ENCODE data around the gene PCDHGA3. TPM values are rescaled to one million over a fixed set of nuclear protein-coding genes. Genes with fewer than 3 reads are reported as not detected.
"Not testable (repeated sequence)": the region's sequence is repeated elsewhere in the genome, so short reads cannot be mapped to it uniquely, and the experiment has no call there.

Gene PCDHGA3
- total RNA-seq, 1 experiment from 2014 or later: 1.3 TPM

- peak within 1 kb of the TSS; percentile 30; the same call in 1 of the 2 replicates for H3K4me3 Mint-ChIP-seq
- ChIA-PET CTCF (interaction anchor here (0.8 to 2.5 kb wide), 38 partner anchors 9 to 299 kb away, joined by 3 to 33 read pairs (median 6); partner anchors contain the start of genes PCDHB10, PCDHB14, PCDHB15 and PCDHB16), POLR2A (interaction anchor here (1.6 kb wide), 1 partner anchor 18 kb away, joined by 8 read pairs; the partner anchor contains the start of gene TAF7)
- peak; percentile 78 for ATAC-seq
- H3K27ac Mint-ChIP-seq: no peak within 1 kb of the TSS
- no peak for TF ChIP-seq FOXP4 (CRISPR knock-in tag; IDR thresholded peaks at IDR 0.05)
- peak; percentile 30; the same call in 1 of the 2 replicates for TF ChIP-seq CTCF (IDR thresholded peaks at IDR 0.05)
- H3K27me3 Mint-ChIP-seq (ENCODE audit: low read depth): no peaks in the 10 kb centered on the region; the same call in 1 of the 2 replicates
- H3K9me3 Mint-ChIP-seq: peaks cover 64% of the 10 kb centered on the region
- peak; percentile 60 for DNase-seq (ENCODE audit: low spot score)
- H3K4me1 Mint-ChIP-seq: peaks cover 1% of the 10 kb centered on the region; the same call in 1 of the 2 replicates
- H3K36me3 Mint-ChIP-seq: peaks cover 22% of the 10 kb centered on the region
Measured at GRCh38 chr5:141338538-141339306, 4.9 kb upstream of the PCDHGA3 start, which contains the start of gene PCDHGA2. Gene PCDHGA2, plus strand, starts transcription at chr5:141338760.

- H3K4me1 Mint-ChIP-seq; H3K27me3 Mint-ChIP-seq (ENCODE audit: low read depth); DNase-seq (ENCODE audit: low spot score); ATAC-seq; H3K27ac Mint-ChIP-seq; H3K4me3 Mint-ChIP-seq; POLR2A ChIA-PET: not testable (repeated sequence)
- peaks cover 67% of the 10 kb centered on the region for H3K9me3 Mint-ChIP-seq
- CTCF ChIA-PET: interaction anchor here (1.3 to 1.6 kb wide), 2 partner anchors 96 to 217 kb away, joined by 3 read pairs; partner anchors contain the start of gene PCDHB15
- H3K36me3 Mint-ChIP-seq: peaks cover 42% of the 10 kb centered on the region
Measured at GRCh38 chr5:141340781-141341354, 2.8 kb upstream of the PCDHGA3 start.

DNA sequence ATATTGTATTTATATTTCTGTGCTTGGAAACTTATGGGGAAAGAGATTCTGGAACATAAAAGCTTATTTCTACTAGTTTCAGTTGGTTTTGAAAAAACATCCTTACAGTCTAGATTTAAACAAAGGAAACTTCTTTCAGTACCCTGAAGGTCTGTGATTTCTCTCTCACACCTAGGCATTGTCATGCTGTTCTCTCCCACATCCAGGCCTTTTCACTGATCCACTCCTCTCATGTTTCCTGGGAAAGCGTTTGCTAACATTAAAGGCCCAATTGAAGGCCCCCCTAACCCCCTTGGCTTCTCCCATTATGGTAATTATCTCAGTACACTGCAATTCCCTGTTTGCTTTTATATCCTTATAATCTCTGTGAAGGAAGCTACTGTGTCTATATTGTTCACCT, 856 bp upstream of the PCDHGA3 start:
- no peaks in the 10 kb centered on the region for H3K27me3 Mint-ChIP-seq (ENCODE audit: low read depth)
- ChIA-PET POLR2A (no interaction called here), CTCF (interaction anchor here (1.0 to 4.0 kb wide), 13 partner anchors 9 to 224 kb away, joined by 3 to 22 read pairs (median 7); partner anchors contain the start of genes PCDHB14, PCDHB15, PCDHGA10 and PCDHGA11)
- no peak overlapping the region for H3K27ac Mint-ChIP-seq
- no peak for DNase-seq (ENCODE audit: low spot score)
- ATAC-seq: no peak
- TF ChIP-seq, protein P1, sequence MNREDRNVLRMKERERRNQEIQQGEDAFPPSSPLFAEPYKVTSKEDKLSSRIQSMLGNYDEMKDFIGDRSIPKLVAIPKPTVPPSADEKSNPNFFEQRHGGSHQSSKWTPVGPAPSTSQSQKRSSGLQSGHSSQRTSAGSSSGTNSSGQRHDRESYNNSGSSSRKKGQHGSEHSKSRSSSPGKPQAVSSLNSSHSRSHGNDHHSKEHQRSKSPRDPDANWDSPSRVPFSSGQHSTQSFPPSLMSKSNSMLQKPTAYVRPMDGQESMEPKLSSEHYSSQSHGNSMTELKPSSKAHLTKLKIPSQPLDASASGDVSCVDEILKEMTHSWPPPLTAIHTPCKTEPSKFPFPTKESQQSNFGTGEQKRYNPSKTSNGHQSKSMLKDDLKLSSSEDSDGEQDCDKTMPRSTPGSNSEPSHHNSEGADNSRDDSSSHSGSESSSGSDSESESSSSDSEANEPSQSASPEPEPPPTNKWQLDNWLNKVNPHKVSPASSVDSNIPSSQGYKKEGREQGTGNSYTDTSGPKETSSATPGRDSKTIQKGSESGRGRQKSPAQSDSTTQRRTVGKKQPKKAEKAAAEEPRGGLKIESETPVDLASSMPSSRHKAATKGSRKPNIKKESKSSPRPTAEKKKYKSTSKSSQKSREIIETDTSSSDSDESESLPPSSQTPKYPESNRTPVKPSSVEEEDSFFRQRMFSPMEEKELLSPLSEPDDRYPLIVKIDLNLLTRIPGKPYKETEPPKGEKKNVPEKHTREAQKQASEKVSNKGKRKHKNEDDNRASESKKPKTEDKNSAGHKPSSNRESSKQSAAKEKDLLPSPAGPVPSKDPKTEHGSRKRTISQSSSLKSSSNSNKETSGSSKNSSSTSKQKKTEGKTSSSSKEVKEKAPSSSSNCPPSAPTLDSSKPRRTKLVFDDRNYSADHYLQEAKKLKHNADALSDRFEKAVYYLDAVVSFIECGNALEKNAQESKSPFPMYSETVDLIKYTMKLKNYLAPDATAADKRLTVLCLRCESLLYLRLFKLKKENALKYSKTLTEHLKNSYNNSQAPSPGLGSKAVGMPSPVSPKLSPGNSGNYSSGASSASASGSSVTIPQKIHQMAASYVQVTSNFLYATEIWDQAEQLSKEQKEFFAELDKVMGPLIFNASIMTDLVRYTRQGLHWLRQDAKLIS (CRISPR knock-in tag; IDR thresholded peaks at IDR 0.05; ENCODE audit: borderline replicate concordance): no peak
- no peak for TF ChIP-seq NFE2L1 (CRISPR knock-in tag; IDR thresholded peaks at IDR 0.05)
- no peak for TF ChIP-seq JAZF1 (CRISPR knock-in tag; IDR thresholded peaks at IDR 0.05)
- TF ChIP-seq, protein P2, sequence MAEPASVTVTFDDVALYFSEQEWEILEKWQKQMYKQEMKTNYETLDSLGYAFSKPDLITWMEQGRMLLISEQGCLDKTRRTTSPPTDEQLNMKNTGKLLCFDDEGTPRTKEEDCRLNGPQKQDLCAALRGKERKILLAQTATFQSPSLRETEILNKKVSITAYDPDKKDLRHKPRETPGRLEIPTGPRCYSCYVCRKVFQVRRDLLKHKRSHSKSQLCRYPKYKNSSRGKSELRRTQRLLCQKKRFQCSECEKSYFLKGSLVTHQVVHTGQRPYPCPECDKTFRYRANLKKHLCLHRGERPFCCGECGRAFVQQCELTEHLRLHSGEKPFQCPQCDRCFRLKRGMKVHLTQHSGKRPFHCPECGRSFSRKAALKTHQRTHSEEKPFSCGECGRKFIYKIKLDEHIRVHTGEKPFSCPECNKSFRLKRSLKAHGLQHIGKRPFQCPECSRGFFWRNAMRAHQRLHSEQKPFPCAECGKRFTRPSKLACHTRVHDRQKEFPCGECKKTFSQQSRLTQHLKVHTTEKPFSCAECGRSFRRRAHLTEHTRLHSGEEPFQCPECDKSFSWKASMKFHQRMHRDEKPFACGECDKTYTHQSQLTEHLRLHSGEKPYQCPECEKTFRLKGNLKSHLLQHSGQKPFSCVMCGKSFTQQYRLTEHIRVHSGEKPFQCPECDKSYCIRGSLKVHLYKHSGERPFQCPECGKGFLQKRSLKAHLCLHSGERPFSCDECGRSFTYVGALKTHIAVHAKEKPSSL (CRISPR knock-in tag; conservative IDR thresholded peaks at IDR 0.05): no peak
- TF ChIP-seq FOXJ3 (CRISPR knock-in tag; IDR thresholded peaks at IDR 0.05; ENCODE audit: borderline replicate concordance): no peak
- no peak for TF ChIP-seq CTCF (IDR thresholded peaks at IDR 0.05)
- no peak for TF ChIP-seq ZNF396 (CRISPR knock-in tag; IDR thresholded peaks at IDR 0.05; ENCODE audit: borderline replicate concordance)
- TF ChIP-seq ZNF219 (CRISPR knock-in tag; IDR thresholded peaks at IDR 0.05; ENCODE audit: borderline replicate concordance): no peak
- TF ChIP-seq, protein P3, sequence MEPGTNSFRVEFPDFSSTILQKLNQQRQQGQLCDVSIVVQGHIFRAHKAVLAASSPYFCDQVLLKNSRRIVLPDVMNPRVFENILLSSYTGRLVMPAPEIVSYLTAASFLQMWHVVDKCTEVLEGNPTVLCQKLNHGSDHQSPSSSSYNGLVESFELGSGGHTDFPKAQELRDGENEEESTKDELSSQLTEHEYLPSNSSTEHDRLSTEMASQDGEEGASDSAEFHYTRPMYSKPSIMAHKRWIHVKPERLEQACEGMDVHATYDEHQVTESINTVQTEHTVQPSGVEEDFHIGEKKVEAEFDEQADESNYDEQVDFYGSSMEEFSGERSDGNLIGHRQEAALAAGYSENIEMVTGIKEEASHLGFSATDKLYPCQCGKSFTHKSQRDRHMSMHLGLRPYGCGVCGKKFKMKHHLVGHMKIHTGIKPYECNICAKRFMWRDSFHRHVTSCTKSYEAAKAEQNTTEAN (CRISPR knock-in tag; IDR thresholded peaks at IDR 0.05): no peak
- H3K4me1 Mint-ChIP-seq: peaks cover 2% of the 10 kb centered on the region; the same call in 1 of the 2 replicates
- peaks cover 54% of the 10 kb centered on the region for H3K36me3 Mint-ChIP-seq
- no peak overlapping the region for H3K4me3 Mint-ChIP-seq
- H3K9me3 Mint-ChIP-seq: peaks cover 68% of the 10 kb centered on the region
